ENCODE data around the gene CENPVL1. TPM values are rescaled to one million over a fixed set of nuclear protein-coding genes. Genes with fewer than 3 reads are reported as not detected.
"Not testable (repeated sequence)": the region's sequence is repeated elsewhere in the genome, so short reads cannot be mapped to it uniquely, and the experiment has no call there.

The CENPVL1 gene
- total RNA-seq (not detected), polyA plus RNA-seq (not detected)
- long read RNA-seq, donor 1, result 0 reads
- long read RNA-seq, donor 2, result 0 reads
- long read RNA-seq, donor 3, result 0 reads

DNA sequence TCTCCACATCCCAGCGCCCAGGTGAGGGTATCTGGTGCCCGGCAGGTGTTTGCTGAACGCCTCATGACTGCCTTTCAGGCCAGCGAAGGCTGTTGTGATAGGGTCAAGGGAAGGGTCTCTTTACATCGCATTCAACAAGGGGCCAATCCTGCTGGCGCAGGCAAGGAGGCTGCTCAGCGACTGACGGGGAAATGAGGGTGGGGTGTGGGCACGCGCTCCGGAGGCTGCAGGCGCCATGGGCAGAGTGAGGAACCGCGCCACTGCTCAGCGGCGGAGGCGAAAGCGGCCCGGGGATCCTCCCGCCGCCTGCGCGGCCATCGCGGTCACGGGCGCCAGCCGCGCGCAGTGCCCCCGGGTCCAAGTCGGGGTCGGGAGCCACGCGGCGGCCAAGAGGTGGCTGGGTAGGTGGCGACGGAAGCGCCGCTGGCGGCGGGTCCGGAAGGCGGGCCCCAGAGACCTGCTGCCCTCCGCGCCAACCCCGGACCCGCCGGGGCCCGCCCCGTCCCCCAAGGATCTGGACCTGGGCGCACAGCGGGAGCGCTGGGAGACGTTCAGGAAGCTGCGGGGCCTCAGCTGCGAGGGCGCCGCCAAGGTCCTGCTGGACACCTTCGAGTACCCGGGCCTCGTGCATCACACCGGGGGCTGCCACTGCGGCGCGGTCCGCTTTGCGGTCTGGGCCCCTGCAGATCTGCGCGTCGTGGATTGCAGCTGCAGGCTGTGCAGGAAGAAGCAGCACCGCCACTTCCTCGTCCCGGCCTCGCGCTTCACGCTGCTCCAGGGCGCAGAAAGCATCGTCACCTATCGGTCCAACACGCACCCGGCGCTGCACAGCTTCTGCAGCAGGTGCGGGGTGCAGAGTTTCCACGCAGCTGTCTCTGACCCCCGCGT lies at the start of gene CENPVL1:
TSS of gene CENPVL1 (plus strand) at position 236 of the 888 bp plus-strand sequence. CDS start at position 236, 0 bp downstream.
- H3K27ac ChIP-seq; DNase-seq; intact Hi-C loops (cut with DNase I); H3K9me3 ChIP-seq; H3K4me1 ChIP-seq; H3K4me3 ChIP-seq; H3K36me3 ChIP-seq; ATAC-seq; H3K27me3 ChIP-seq: not testable (repeated sequence)
- WGBS, 2 donors, result no CpG with 5 or more reads among the region's 87 CpGs

DNA sequence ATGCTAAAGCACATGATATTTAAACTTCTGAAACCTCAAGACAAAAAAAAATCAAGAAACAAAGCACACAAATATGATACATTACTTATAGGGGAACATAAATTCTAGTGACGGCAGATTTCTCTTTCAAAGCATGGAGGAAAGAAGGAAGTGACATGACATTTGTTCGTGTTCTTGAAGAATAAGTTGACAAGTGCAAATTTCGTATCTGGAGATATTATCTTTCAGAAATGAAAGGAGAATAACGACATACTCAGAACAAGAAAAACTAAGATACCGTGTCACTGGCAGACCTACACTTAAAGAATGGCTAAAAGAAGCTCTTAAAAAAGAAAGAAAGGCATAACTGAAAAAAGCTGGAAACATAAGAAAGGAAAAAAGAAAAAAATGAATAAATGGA lies 44.3 kb upstream of the CENPVL1 start:
- 45 to 59% methylated on average over 5 of the region's 5 CpGs for WGBS, 2 donors
- Histone ChIP-seq H3K4me3 (no peak overlapping the region), H3K4me1 (no peaks in the 10 kb centered on the region), H3K27ac (no peak overlapping the region), H3K36me3 (no peaks in the 10 kb centered on the region), H3K27me3 (peaks cover 0 to 40% (median 0%) of the 10 kb centered on the region in 7 donors), H3K9me3 (no peaks in the 10 kb centered on the region)
- TF ChIP-seq CTCF (IDR thresholded peaks at IDR 0.05), result no peak
- no peak for DNase-seq
- intact Hi-C loops (cut with DNase I), result no loop called here
- ATAC-seq, result no peak

- H3K27ac ChIP-seq; H3K27me3 ChIP-seq; H3K9me3 ChIP-seq; H3K4me3 ChIP-seq; ATAC-seq; DNase-seq; H3K36me3 ChIP-seq; intact Hi-C loops (cut with DNase I); H3K4me1 ChIP-seq: not testable (repeated sequence)
- no CpG with 5 or more reads among the region's 18 CpGs for WGBS, 2 donors
Measured at GRCh38 chrX:51679689-51680433, 30.5 kb upstream of the CENPVL1 start.

GRCh38 chrX:51681808-51682719 lies 28.2 kb upstream of the CENPVL1 start:
- H3K27me3 ChIP-seq; intact Hi-C loops (cut with DNase I): not testable (repeated sequence)

DNA sequence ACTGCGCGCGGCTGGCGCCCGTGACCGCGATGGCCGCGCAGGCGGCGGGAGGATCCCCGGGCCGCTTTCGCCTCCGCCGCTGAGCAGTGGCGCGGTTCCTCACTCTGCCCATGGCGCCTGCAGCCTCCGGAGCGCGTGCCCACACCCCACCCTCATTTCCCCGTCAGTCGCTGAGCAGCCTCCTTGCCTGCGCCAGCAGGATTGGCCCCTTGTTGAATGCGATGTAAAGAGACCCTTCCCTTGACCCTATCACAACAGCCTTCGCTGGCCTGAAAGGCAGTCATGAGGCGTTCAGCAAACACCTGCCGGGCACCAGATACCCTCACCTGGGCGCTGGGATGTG lies 27.6 kb upstream of the CENPVL1 start, which contains the start of gene CENPVL2:
TSS of gene CENPVL2 (minus strand) at position 112 of the 343 bp plus-strand sequence. CDS start at position 112, 0 bp downstream.
- H3K9me3 ChIP-seq; H3K27me3 ChIP-seq; DNase-seq; H3K4me3 ChIP-seq; H3K27ac ChIP-seq; H3K36me3 ChIP-seq; ATAC-seq; intact Hi-C loops (cut with DNase I); H3K4me1 ChIP-seq: not testable (repeated sequence)
- no CpG with 5 or more reads among the region's 30 CpGs for WGBS, 2 donors

More at GRCh38 chrX:51681808-51682719, 28.2 kb upstream of the CENPVL1 start:
- not testable (repeated sequence) for H3K27ac ChIP-seq, H3K4me1 ChIP-seq, H3K9me3 ChIP-seq, ATAC-seq, H3K36me3 ChIP-seq, H3K4me3 ChIP-seq, DNase-seq
- no CpG with 5 or more reads among the region's 88 CpGs for WGBS, 2 donors

GRCh38 chrX:51694254-51694653 lies 16.1 kb upstream of the CENPVL1 start:
- ATAC-seq, result no peak

More at GRCh38 chrX:51694254-51694653, 16.1 kb upstream of the CENPVL1 start:
- 72 to 85% methylated on average over 6 of the region's 6 CpGs for WGBS, 2 donors
- no peaks in the 10 kb centered on the region for H3K4me1 ChIP-seq
- no peak for TF ChIP-seq CTCF (IDR thresholded peaks at IDR 0.05)
- no peak overlapping the region for H3K4me3 ChIP-seq
- no peak for DNase-seq
- H3K9me3 ChIP-seq, result no peaks in the 10 kb centered on the region
- no peak overlapping the region for H3K27ac ChIP-seq
- peaks cover 0 to 30% (median 0%) of the 10 kb centered on the region in 7 donors for H3K27me3 ChIP-seq
- intact Hi-C loops (cut with DNase I), result no loop called here
- no peaks in the 10 kb centered on the region for H3K36me3 ChIP-seq

Measured in heart right ventricle (tissue), 16 donors.